HUES48 (cell line): ENCODE measurements around the gene ACYP2.
"Not testable (repeated sequence)": the region's sequence is repeated elsewhere in the genome, so short reads cannot be mapped to it uniquely, and the experiment has no call there.

Source experiments
- H3K27ac ChIP-seq: one replicate; pipeline ENCODE4 v1.7.0; 2013; ENCODE audit warnings: low read depth, low read length, inconsistent platforms
- H3K27me3 ChIP-seq: 2 replicates; pipeline ENCODE4 v1.6.1; 2013; ENCODE audit warnings: mild to moderate bottlenecking, low read length; ENCODE audit not compliant: control insufficient read depth, insufficient read depth
- H3K36me3 ChIP-seq: 2 replicates; pipeline ENCODE4 v1.6.1; 2013; ENCODE audit warnings: low read length; ENCODE audit not compliant: control insufficient read depth, insufficient read depth
- H3K4me1 ChIP-seq: 2 replicates; pipeline ENCODE4 v1.6.1; 2013; ENCODE audit warnings: mild to moderate bottlenecking, low read length; ENCODE audit not compliant: control insufficient read depth, insufficient read depth
- H3K4me3 ChIP-seq: 2 replicates; pipeline ENCODE4 v1.5.1; 2013; ENCODE audit warnings: mild to moderate bottlenecking, low read depth, low read length
- H3K9ac ChIP-seq: 2 replicates; pipeline ENCODE4 v1.6.1; 2013; ENCODE audit warnings: mild to moderate bottlenecking, low read depth, low read length, moderate library complexity
- H3K9me3 ChIP-seq: 2 replicates; pipeline ENCODE4 v1.6.1; 2013; ENCODE audit warnings: low read length; ENCODE audit not compliant: control insufficient read depth, insufficient read depth

The ACYP2 gene

GRCh38 chr2:54303631-54304030, 188.2 kb downstream of the ACYP2 start:
- Histone ChIP-seq H3K27ac (no peak overlapping the region), H3K36me3 (no peaks in the 10 kb centered on the region), H3K4me1 (no peaks in the 10 kb centered on the region), H3K9ac (no peak overlapping the region), H3K9me3 (no peaks in the 10 kb centered on the region), H3K27me3 (no peaks in the 10 kb centered on the region), H3K4me3 (no peak overlapping the region)

GRCh38 chr2:54306556-54306955, 191.1 kb downstream of the ACYP2 start:
- no peak overlapping the region for H3K27ac ChIP-seq
- H3K4me1 ChIP-seq: no peaks in the 10 kb centered on the region
- no peaks in the 10 kb centered on the region for H3K9me3 ChIP-seq
- no peaks in the 10 kb centered on the region for H3K36me3 ChIP-seq
- no peaks in the 10 kb centered on the region for H3K27me3 ChIP-seq
- H3K9ac ChIP-seq: no peak overlapping the region
- H3K4me3 ChIP-seq: no peak overlapping the region

DNA sequence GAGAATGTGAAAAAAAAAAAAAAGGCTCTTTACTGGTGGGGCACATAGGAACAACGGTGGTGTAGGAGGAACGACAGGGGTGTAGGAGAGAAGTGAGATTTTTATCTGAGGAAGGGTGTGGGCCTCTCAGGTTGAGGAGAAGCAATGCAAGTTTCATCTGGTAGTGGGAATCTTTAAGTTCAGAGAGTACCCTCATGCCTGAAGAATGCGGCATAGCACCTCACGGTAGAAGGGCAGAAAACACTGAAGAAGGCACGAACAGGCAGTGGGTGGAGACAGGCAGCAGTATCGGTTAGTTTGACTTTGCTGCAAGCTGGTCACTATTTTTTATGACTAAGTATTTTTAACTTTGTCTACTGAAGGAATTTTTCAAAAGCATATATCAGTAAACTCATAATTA, 192.8 kb downstream of the ACYP2 start:
- no peak overlapping the region for H3K4me3 ChIP-seq
- H3K27me3 ChIP-seq: no peaks in the 10 kb centered on the region
- H3K36me3 ChIP-seq: no peaks in the 10 kb centered on the region
- no peaks in the 10 kb centered on the region for H3K4me1 ChIP-seq
- H3K9me3 ChIP-seq: no peaks in the 10 kb centered on the region
- H3K27ac ChIP-seq: no peak overlapping the region
- H3K9ac ChIP-seq: no peak overlapping the region

GRCh38 chr2:54308782-54309181, 193.4 kb downstream of the ACYP2 start:
- Histone ChIP-seq H3K9ac (no peak overlapping the region), H3K27ac (no peak overlapping the region), H3K4me1 (no peaks in the 10 kb centered on the region), H3K9me3 (no peaks in the 10 kb centered on the region), H3K27me3 (no peaks in the 10 kb centered on the region), H3K36me3 (no peaks in the 10 kb centered on the region), H3K4me3 (no peak overlapping the region)

- Histone ChIP-seq H3K36me3 (no peaks in the 10 kb centered on the region), H3K9ac (no peak overlapping the region), H3K27me3 (no peaks in the 10 kb centered on the region), H3K9me3 (no peaks in the 10 kb centered on the region), H3K27ac (no peak overlapping the region), H3K4me1 (no peaks in the 10 kb centered on the region), H3K4me3 (no peak overlapping the region)
Measured at GRCh38 chr2:54310311-54310710, 194.9 kb downstream of the ACYP2 start.

DNA sequence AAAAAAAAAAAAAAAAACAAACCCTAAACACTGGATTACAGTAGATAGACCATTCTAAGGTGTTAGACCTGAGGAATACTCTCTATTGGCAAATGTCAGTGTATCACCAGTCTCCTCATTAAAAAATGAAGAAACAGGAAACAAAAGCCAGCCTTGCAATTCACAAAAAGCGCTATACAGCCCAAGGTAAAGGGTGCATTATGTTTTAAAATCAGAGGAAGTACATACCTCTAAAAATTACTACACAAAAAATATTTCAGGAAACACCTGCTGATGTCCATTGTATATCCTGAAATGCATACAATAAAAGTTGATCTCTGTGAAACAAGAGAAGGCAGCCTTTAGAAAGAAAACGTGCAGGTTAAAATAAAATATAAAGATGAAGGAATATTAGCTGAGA, 195.5 kb downstream of the ACYP2 start:
- Histone ChIP-seq H3K27me3 (no peaks in the 10 kb centered on the region), H3K4me1 (no peaks in the 10 kb centered on the region), H3K4me3 (no peak overlapping the region), H3K9me3 (no peaks in the 10 kb centered on the region), H3K36me3 (no peaks in the 10 kb centered on the region), H3K9ac (no peak overlapping the region), H3K27ac (no peak overlapping the region)

GRCh38 chr2:54313147-54313546, 197.7 kb downstream of the ACYP2 start:
- Histone ChIP-seq H3K27ac (no peak overlapping the region), H3K9ac (no peak overlapping the region), H3K27me3 (no peaks in the 10 kb centered on the region), H3K9me3 (no peaks in the 10 kb centered on the region), H3K4me3 (no peak overlapping the region), H3K36me3 (no peaks in the 10 kb centered on the region), H3K4me1 (no peaks in the 10 kb centered on the region)

- no peaks in the 10 kb centered on the region for H3K36me3 ChIP-seq
- H3K9ac ChIP-seq: no peak overlapping the region
- no peaks in the 10 kb centered on the region for H3K27me3 ChIP-seq
- H3K4me1 ChIP-seq: no peaks in the 10 kb centered on the region
- no peaks in the 10 kb centered on the region for H3K9me3 ChIP-seq
- H3K27ac ChIP-seq: no peak overlapping the region
- no peak overlapping the region for H3K4me3 ChIP-seq
Measured at GRCh38 chr2:54317973-54318372, 202.6 kb downstream of the ACYP2 start.

DNA sequence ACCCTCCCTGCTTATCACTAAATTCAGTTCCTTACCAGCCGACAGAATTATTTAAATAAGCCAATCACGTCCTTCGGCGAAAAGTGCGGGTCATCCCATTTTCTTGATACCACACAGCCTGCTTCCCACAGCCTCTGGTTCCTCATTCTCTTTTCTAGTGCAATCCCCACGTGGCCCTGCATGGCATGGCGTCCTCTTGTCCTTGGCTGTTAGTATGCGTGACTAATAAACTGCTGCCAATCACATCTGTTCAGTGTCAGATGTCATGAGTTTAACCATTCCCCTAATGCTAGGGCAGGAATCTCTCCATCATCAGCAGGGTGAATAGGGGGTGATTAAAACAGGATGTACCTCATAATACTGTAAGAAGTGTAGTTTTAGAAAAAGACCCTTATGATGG, 203.4 kb downstream of the ACYP2 start:
- Histone ChIP-seq H3K27ac (no peak overlapping the region), H3K9ac (no peak overlapping the region), H3K36me3 (no peaks in the 10 kb centered on the region), H3K9me3 (no peaks in the 10 kb centered on the region), H3K4me1 (no peaks in the 10 kb centered on the region), H3K4me3 (no peak overlapping the region), H3K27me3 (no peaks in the 10 kb centered on the region)

DNA sequence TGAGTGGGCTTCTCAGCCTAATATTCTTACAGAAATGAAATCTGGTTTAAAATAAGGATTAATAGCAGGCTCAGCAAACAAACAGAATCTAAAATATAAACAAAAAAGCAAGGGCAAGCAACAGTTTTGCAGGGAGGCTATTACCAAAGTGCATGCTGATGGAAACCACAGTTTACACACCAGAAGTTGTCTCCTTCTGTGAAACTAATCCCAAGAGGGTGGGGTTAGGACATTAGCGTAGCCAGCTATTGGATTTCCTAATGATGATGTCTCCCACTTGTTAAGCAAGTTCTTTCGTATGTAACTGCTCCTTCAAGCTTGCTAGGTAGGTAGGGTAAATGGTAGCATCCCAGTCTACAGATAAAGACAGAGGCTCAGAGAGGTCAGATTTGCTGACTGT, 205.6 kb downstream of the ACYP2 start:
- Histone ChIP-seq H3K36me3 (no peaks in the 10 kb centered on the region), H3K27me3 (no peaks in the 10 kb centered on the region), H3K9ac (no peak overlapping the region), H3K4me3 (no peak overlapping the region), H3K9me3 (peaks cover 8% of the 10 kb centered on the region; the same call in 1 of the 2 replicates), H3K4me1 (no peaks in the 10 kb centered on the region), H3K27ac (no peak overlapping the region)

- H3K4me3 ChIP-seq, H3K27ac ChIP-seq, H3K4me1 ChIP-seq, H3K27me3 ChIP-seq, H3K9ac ChIP-seq, H3K9me3 ChIP-seq, H3K36me3 ChIP-seq: not testable (repeated sequence)
Measured at GRCh38 chr2:54324517-54324916, 209.1 kb downstream of the ACYP2 start.

DNA sequence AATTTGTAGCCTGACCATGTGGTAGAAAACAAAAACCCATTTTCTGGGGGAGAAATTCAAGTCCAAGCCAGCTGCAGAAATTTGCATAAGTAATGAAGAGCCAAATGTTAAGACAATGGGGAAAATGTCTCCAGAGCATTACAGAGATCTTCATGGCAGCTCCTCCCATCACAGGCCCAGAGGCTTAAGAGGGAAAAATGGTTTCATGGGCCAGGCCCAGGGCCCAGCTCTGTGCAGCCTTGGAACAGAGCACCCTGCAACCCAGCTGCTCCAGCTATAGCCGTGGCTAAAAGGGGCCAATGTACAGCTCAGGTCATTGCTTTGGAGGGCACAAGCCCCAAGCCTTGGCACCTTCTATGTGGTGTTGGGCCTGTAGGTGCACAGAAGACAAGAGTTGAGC, 209.7 kb downstream of the ACYP2 start:
- peaks cover 6% of the 10 kb centered on the region for H3K4me1 ChIP-seq
- H3K27ac ChIP-seq: no peak overlapping the region
- no peak overlapping the region for H3K4me3 ChIP-seq
- peaks cover 8% of the 10 kb centered on the region; the same call in 1 of the 2 replicates for H3K9me3 ChIP-seq
- no peaks in the 10 kb centered on the region for H3K36me3 ChIP-seq
- no peak overlapping the region for H3K9ac ChIP-seq
- peaks cover 11% of the 10 kb centered on the region for H3K27me3 ChIP-seq
